Naive thymus-derived CD4-positive, alpha-beta T cell (primary cell): Measurements from ENCODE around the gene LRMDA. TPM values are rescaled to one million over a fixed set of nuclear protein-coding genes. Genes with fewer than 3 reads are reported as not detected.

Experiments used
- ATAC-seq: fragments of 150-1000 bp; cut with Tn5 transposase; 2 replicates; pipeline ENCODE4 v1.10.0; 2021; ENCODE audit warnings: mild to moderate bottlenecking, moderate library complexity
- CTCF ChIA-PET: fragments of 350-600 bp; sonication (Branson Sonifier 250); formaldehyde crosslinking; loops from one replicate; lab custom pipeline; 2021; ENCODE audit warnings: antibody characterized with exemption; lab: Charles Lee
- POLR2A ChIA-PET: fragments of 350-600 bp; sonication (Branson Sonifier 250); formaldehyde crosslinking; loops from one replicate; lab custom pipeline; 2021; ENCODE audit warnings: antibody characterized with exemption, inconsistent platforms; lab: Charles Lee
- DNase-seq, 9 donors: peaks; one replicate each; pipeline versions ENCODE4 v3.0.0 to v3.0.0-alpha.2; 2020 to 2022; ENCODE audit warnings: mixed read lengths in 1 of 9
- H3K27ac ChIP-seq: one replicate; pipeline ENCODE4 v1.7.0; 2013; ENCODE audit warnings: mild to moderate bottlenecking, low read depth, low read length, moderate library complexity
- H3K27me3 ChIP-seq, 2 donors: one replicate each; pipeline ENCODE4 v1.7.0; 2013; ENCODE audit warnings: low read length in 2 of 2, mild to moderate bottlenecking in 2 of 2, moderate library complexity in 2 of 2; ENCODE audit not compliant: control insufficient read depth in 2 of 2, insufficient read depth in 2 of 2
- H3K36me3 ChIP-seq, 3 experiments: 1 replicate in 2 of 3; 2 replicates in 1 of 3; pipeline ENCODE4 v1.7.0; 2013; ENCODE audit warnings: low read length in 3 of 3, mild to moderate bottlenecking in 3 of 3, moderate library complexity in 1 of 3; ENCODE audit not compliant: insufficient read depth in 3 of 3, control insufficient read depth in 2 of 3
- H3K4me1 ChIP-seq, 2 donors: one replicate each; pipeline ENCODE4 v1.7.0; 2013; ENCODE audit warnings: low read length in 2 of 2, mild to moderate bottlenecking in 2 of 2, moderate library complexity in 1 of 2; ENCODE audit not compliant: control insufficient read depth in 2 of 2, insufficient read depth in 2 of 2
- H3K4me3 ChIP-seq: 2 replicates; pipeline ENCODE4 v1.7.0; 2013; ENCODE audit warnings: mild to moderate bottlenecking, low read length
- H3K9me3 ChIP-seq, 3 experiments: 1 replicate in 2 of 3; 2 replicates in 1 of 3; pipeline ENCODE4 v1.7.0; 2013; ENCODE audit warnings: low read length in 3 of 3; ENCODE audit not compliant: control insufficient read depth in 2 of 3
- H3K27ac Mint-ChIP-seq, 9 donors: one replicate each; pipeline ENCODE4 v1.8.0; 2020 to 2022; ENCODE audit warnings: mixed read lengths in 9 of 9, mild to moderate bottlenecking in 8 of 9, moderate library complexity in 5 of 9, inconsistent platforms in 2 of 9
- H3K27me3 Mint-ChIP-seq, 5 donors: one replicate each; pipeline ENCODE4 v1.8.0; 2021 to 2022; ENCODE audit warnings: mixed read lengths in 5 of 5, mild to moderate bottlenecking in 1 of 5
- H3K36me3 Mint-ChIP-seq, 5 donors: one replicate each; pipeline ENCODE4 v1.8.0; 2020 to 2022; ENCODE audit warnings: mixed read lengths in 5 of 5, mild to moderate bottlenecking in 3 of 5, inconsistent platforms in 1 of 5
- H3K4me1 Mint-ChIP-seq, 7 donors: one replicate each; pipeline ENCODE4 v1.8.0; 2020 to 2022; ENCODE audit warnings: mixed read lengths in 7 of 7, mild to moderate bottlenecking in 3 of 7, inconsistent platforms in 1 of 7
- H3K4me3 Mint-ChIP-seq, 10 donors: one replicate each; pipeline ENCODE4 v1.8.0; 2020 to 2022; ENCODE audit warnings: mild to moderate bottlenecking in 10 of 10, mixed read lengths in 10 of 10, moderate library complexity in 6 of 10, inconsistent platforms in 2 of 10
- H3K9me3 Mint-ChIP-seq, 11 donors: one replicate each; pipeline ENCODE4 v1.8.0; 2020 to 2022; ENCODE audit warnings: mixed read lengths in 11 of 11, mild to moderate bottlenecking in 4 of 11, inconsistent platforms in 1 of 11, moderate library complexity in 1 of 11
- intact Hi-C, 2 donors: fragments of 100-400 bp; cut with micrococcal nuclease; formaldehyde crosslinking; loops; one replicate each; pipeline ENCODE4 v1.15.1; 2023
- polyA plus RNA-seq, 2 donors: library from polyadenylated mRNA; unstranded; fragments of 300-500 nt; fragmentation: Illumina TruSeq; gene quantifications; one replicate each; pipeline ENCODE4 v1.2.3, GENCODE V29; 2021
- total RNA-seq, 6 experiments: library from RNA in 5 of 6; stranded (reverse) in 5 of 6; gene quantifications; 1 replicate in 5 of 6; 2 replicates in 1 of 6; pipeline ENCODE4 v1.2.3 and lab custom pipeline; 2021 to 2026

LRMDA gene
- total and polyA plus RNA-seq, 7 experiments from 2014 or later = 0.57 to 14.9 (median 3.0) TPM; not detected in 4

- no peak for DNase-seq
- H3K4me1 Mint-ChIP-seq = no peaks in the 10 kb centered on the region
These were observed 448.8 kb downstream of the LRMDA start for GRCh38 chr10:75880031-75880775.

GRCh38 chr10:75883081-75884072 is 452.0 kb downstream of the LRMDA start:
- Mint-ChIP-seq H3K36me3 (no peaks in the 10 kb centered on the region), H3K9me3 (peaks cover 0 to 2% (median 0%) of the 10 kb centered on the region in 11 donors), H3K4me3 (no peak overlapping the region), H3K4me1 (no peaks in the 10 kb centered on the region), H3K27me3 (no peaks in the 10 kb centered on the region), H3K27ac (no peak overlapping the region)
- CTCF ChIA-PET = no interaction called here
- H3K4me1 ChIP-seq = no peaks in the 10 kb centered on the region
- POLR2A ChIA-PET = no interaction called here
- H3K27ac ChIP-seq = no peak overlapping the region
- H3K27me3 ChIP-seq = no peaks in the 10 kb centered on the region
- no peaks in the 10 kb centered on the region for H3K9me3 ChIP-seq
- intact Hi-C loops = no loop called here
- DNase-seq = no peak
- H3K36me3 ChIP-seq = no peaks in the 10 kb centered on the region
- no peak overlapping the region for H3K4me3 ChIP-seq
- ATAC-seq = no peak

More at GRCh38 chr10:75880031-75880775, 448.8 kb downstream of the LRMDA start:
- no peak overlapping the region for H3K4me3 Mint-ChIP-seq
- Histone ChIP-seq H3K36me3 (no peaks in the 10 kb centered on the region), H3K9me3 (no peaks in the 10 kb centered on the region), H3K27ac (no peak overlapping the region), H3K27me3 (no peaks in the 10 kb centered on the region), H3K4me1 (no peaks in the 10 kb centered on the region), H3K4me3 (no peak overlapping the region)
- ChIA-PET POLR2A (no interaction called here), CTCF (interaction anchor here (0.5 kb wide), 1 partner anchor 42 kb away, joined by 3 read pairs; no protein-coding TSS in a partner anchor)
- intact Hi-C loops = no loop called here
- ATAC-seq = no peak
- H3K9me3 Mint-ChIP-seq = peaks cover 0 to 5% (median 0%) of the 10 kb centered on the region in 11 donors
- H3K36me3 Mint-ChIP-seq = no peaks in the 10 kb centered on the region
- H3K27ac Mint-ChIP-seq = no peak overlapping the region
- H3K27me3 Mint-ChIP-seq = peaks cover 0 to 8% (median 0%) of the 10 kb centered on the region in 5 donors

GRCh38 chr10:75884808-75885207 is 453.4 kb downstream of the LRMDA start:
- ChIA-PET POLR2A (no interaction called here), CTCF (no interaction called here)
- Histone ChIP-seq H3K27me3 (no peaks in the 10 kb centered on the region), H3K36me3 (no peaks in the 10 kb centered on the region), H3K4me1 (no peaks in the 10 kb centered on the region), H3K4me3 (no peak overlapping the region), H3K9me3 (no peaks in the 10 kb centered on the region), H3K27ac (no peak overlapping the region)
- intact Hi-C loops = no loop called here
- no peak overlapping the region for H3K27ac Mint-ChIP-seq
- ATAC-seq (no peak), DNase-seq (no peak)
- H3K4me3 Mint-ChIP-seq = no peak overlapping the region
- H3K9me3 Mint-ChIP-seq = peaks cover 0 to 2% (median 0%) of the 10 kb centered on the region in 11 donors
- no peaks in the 10 kb centered on the region for H3K4me1 Mint-ChIP-seq
- no peaks in the 10 kb centered on the region for H3K36me3 Mint-ChIP-seq
- peaks cover 0 to 3% (median 0%) of the 10 kb centered on the region in 5 donors for H3K27me3 Mint-ChIP-seq

GRCh38 chr10:75887369-75887768 is 455.9 kb downstream of the LRMDA start:
- intact Hi-C loops = no loop called here
- Mint-ChIP-seq H3K27me3 (peaks cover 0 to 7% (median 0%) of the 10 kb centered on the region in 5 donors), H3K4me3 (no peak overlapping the region), H3K36me3 (no peaks in the 10 kb centered on the region), H3K9me3 (peaks cover 0 to 7% (median 0%) of the 10 kb centered on the region in 11 donors), H3K27ac (no peak overlapping the region), H3K4me1 (no peaks in the 10 kb centered on the region)
- H3K27ac ChIP-seq = no peak overlapping the region
- no peaks in the 10 kb centered on the region for H3K9me3 ChIP-seq
- H3K4me3 ChIP-seq = no peak overlapping the region
- CTCF ChIA-PET = no interaction called here
- no peak for DNase-seq
- H3K4me1 ChIP-seq = no peaks in the 10 kb centered on the region
- H3K27me3 ChIP-seq = no peaks in the 10 kb centered on the region
- POLR2A ChIA-PET = no interaction called here
- H3K36me3 ChIP-seq = no peaks in the 10 kb centered on the region
- no peak for ATAC-seq

- no peaks in the 10 kb centered on the region for H3K9me3 ChIP-seq
- H3K4me1 ChIP-seq = no peaks in the 10 kb centered on the region
- ChIA-PET POLR2A (no interaction called here), CTCF (no interaction called here)
- no peaks in the 10 kb centered on the region for H3K27me3 ChIP-seq
- Mint-ChIP-seq H3K27ac (no peak overlapping the region), H3K9me3 (peaks cover 0 to 7% (median 0%) of the 10 kb centered on the region in 11 donors), H3K36me3 (no peaks in the 10 kb centered on the region), H3K27me3 (peaks cover 0 to 7% (median 0%) of the 10 kb centered on the region in 5 donors), H3K4me3 (no peak overlapping the region), H3K4me1 (no peaks in the 10 kb centered on the region)
- ATAC-seq (no peak), DNase-seq (no peak)
- no peaks in the 10 kb centered on the region for H3K36me3 ChIP-seq
- no peak overlapping the region for H3K4me3 ChIP-seq
- intact Hi-C loops = no loop called here
- H3K27ac ChIP-seq = no peak overlapping the region
These were observed 456.7 kb downstream of the LRMDA start for GRCh38 chr10:75887992-75888680.

GRCh38 chr10:75889051-75889450 is 457.6 kb downstream of the LRMDA start:
- no peak for DNase-seq
- Histone ChIP-seq H3K27me3 (no peaks in the 10 kb centered on the region), H3K27ac (no peak overlapping the region), H3K9me3 (no peaks in the 10 kb centered on the region), H3K36me3 (no peaks in the 10 kb centered on the region), H3K4me1 (no peaks in the 10 kb centered on the region), H3K4me3 (no peak overlapping the region)
- Mint-ChIP-seq H3K27ac (no peak overlapping the region), H3K9me3 (peaks cover 0 to 7% (median 0%) of the 10 kb centered on the region in 11 donors), H3K36me3 (no peaks in the 10 kb centered on the region), H3K4me1 (no peaks in the 10 kb centered on the region), H3K4me3 (no peak overlapping the region), H3K27me3 (peaks cover 0 to 7% (median 0%) of the 10 kb centered on the region in 5 donors)
- ATAC-seq = no peak
- POLR2A ChIA-PET = no interaction called here
- intact Hi-C loops = no loop called here
- CTCF ChIA-PET = no interaction called here
